Measurements from ENCODE around the gene ASB15. TPM values are rescaled to one million over a fixed set of nuclear protein-coding genes. Genes with fewer than 3 reads are reported as not detected.

ASB15 gene
- total RNA-seq, 1 donor: under 0.01 TPM

DNA sequence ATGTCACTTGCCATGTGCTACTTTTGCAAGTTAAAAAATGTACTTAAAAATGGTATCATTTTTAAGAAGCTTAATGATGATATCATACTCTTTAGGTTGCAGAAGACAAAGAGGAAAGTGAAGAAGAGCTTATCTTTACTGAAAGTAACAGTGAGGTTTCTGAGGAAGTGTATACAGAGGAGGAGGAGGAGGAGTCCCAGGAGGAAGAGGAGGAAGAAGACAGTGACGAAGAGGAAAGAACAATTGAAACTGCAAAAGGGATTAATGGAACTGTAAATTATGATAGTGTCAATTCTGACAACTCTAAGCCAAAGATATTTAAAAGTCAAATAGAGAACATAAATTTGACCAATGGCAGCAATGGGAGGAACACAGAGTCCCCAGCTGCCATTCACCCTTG is 60.1 kb downstream of the ASB15 start:
- DNase-seq (ENCODE audit: low read depth in 2 of 3, low spot score in 2 of 3): no peak

DNA sequence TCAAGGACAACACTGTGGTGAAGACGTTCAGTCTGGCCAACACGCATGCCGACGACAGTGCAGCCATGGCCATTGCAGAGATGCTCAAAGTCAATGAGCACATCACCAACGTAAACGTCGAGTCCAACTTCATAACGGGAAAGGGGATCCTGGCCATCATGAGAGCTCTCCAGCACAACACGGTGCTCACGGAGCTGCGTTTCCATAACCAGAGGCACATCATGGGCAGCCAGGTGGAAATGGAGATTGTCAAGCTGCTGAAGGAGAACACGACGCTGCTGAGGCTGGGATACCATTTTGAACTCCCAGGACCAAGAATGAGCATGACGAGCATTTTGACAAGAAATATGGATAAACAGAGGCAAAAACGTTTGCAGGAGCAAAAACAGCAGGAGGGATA is 60.7 kb downstream of the ASB15 start:
- no peak for DNase-seq (ENCODE audit: low read depth in 2 of 3, low spot score in 2 of 3)

DNA sequence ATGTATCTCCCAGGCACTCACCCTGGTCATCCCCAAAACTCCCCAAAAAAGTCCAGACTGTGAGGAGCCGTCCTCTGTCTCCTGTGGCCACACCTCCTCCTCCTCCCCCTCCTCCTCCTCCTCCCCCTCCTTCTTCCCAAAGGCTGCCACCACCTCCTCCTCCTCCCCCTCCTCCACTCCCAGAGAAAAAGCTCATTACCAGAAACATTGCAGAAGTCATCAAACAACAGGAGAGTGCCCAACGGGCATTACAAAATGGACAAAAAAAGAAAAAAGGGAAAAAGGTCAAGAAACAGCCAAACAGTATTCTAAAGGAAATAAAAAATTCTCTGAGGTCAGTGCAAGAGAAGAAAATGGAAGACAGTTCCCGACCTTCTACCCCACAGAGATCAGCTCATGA is 61.1 kb downstream of the ASB15 start:
- no peak for DNase-seq (ENCODE audit: low read depth in 2 of 3, low spot score in 2 of 3)

DNA sequence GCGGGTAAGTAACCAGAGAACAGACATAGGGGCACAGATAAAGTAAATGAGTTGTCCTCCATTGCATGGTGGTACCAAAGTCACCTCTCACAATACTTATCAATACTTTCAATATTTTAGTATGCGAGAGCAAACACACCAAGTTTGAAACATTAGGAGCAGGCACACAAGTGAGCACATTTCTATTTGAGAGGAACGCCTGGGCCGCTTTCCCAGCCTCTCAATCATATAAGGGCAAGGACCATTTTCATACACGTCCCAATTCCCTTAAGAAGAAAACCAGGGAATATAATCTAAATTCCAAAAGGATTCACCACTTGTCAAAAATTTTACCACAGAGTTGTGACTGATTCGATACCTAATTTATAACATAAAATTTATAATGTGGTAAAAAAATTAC is 61.6 kb downstream of the ASB15 start:
- no peak for DNase-seq (ENCODE audit: low read depth in 2 of 3, low spot score in 2 of 3)

DNA sequence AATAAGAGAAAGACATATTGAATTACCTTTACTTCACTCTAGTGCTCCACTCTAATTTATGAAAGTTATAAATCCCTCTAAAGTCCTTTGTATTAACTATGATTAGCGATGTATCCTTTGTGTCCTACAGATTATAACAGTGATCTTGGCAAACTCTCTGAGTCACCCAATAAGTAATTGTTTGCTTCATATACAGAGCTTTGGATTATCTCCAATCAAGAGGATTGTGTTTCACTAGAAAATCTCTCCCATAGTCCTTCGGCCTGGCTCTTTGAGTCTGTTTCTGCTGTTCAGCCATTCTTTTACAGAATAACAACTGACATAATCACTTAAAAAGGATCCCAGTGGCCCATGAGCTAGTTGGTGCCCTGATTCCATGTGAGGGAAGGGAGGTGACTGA is 63.5 kb downstream of the ASB15 start:
- no peak for DNase-seq (ENCODE audit: low read depth in 2 of 3, low spot score in 2 of 3)

DNA sequence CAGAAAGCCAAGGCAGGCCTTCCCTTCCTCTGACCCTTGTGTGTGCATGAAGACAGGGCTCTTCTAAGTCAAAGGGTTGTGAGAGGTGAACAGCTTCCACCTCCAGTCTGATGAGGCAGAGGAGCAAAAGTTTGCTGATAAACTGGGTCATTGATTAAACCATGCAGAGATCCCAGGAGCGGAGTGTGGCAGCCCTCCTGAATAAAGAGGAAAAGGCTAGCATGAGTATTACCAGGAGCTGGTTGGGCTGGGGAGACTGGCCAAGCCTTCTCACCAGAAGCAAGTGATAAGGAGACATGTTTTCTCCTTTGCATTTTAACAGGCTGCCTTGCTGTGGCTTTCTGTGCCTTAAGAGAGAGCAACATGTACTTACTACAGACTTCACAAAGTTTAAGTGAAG is 64.3 kb downstream of the ASB15 start:
- no peak for DNase-seq (ENCODE audit: low read depth in 2 of 3, low spot score in 2 of 3)

DNA sequence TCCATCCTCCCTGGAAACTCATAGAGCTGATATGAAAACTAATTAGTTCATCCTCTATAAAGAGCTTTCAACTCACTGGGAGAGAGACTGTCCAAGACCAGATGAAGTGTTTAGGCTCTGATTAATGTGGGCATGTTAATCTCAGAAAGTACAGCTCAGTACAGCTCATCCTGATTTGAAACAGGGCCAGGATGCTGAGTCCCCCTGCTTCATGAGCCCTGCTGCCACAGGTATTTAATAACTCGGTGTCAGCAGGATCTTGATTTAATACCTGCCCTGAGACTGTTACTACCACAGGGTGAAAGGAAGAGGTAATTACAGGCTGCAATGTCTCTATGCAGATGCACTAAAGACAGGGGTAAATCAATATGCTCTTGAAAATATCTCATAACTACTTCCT is 64.9 kb downstream of the ASB15 start:
- no peak for DNase-seq (ENCODE audit: low read depth in 2 of 3, low spot score in 2 of 3)

DNA sequence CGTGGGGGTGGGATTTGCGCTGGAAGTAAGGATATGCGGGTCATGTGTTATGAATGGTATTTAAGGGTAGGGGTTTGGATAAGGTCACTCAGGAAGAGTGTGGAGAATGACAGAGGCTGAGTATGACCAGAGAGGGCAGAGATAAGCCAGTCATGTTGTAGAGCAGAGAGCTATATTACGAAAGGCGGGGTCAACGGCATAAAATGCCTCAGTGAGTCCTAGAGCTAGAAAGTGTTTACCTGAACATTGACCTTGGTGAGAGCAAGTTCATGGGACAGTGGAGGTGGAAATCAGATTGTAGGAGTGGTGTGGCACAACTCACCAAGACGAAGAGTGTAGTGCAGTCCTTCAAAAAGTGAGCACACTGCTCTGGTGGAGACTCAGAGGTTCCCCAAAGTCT is 67.9 kb downstream of the ASB15 start:
- no peak for DNase-seq (ENCODE audit: low read depth in 2 of 3, low spot score in 2 of 3)

DNA sequence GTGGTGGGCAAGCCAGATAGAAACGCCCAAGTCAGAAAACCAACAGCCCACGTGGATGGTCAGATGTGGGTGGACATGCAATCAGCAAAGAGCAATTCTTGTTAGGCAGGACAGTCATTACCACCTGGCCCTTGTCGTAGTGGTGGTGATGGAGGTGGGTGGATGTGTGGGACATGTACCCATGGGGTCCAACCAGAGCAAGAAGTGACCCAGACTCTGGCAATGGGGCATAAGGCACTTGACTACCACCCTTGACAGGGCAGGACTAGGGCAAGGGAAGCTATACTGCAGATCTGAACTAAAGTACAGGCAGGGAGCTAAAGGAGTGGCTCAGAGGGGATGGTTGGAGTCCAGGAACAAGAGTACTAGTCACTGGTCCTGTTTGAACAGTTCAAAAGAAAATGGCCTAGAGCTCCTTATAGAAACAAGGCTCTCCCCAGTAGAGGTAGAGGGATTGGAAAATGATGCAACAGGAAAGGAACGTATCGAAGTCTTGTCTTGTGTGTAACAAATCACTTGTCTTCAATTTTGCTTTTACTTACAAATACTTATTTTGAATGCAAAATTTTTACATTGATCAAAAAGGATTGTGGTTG is 71.6 kb downstream of the ASB15 start:
- DNase-seq (ENCODE audit: low read depth in 2 of 3, low spot score in 2 of 3): no peak

DNA sequence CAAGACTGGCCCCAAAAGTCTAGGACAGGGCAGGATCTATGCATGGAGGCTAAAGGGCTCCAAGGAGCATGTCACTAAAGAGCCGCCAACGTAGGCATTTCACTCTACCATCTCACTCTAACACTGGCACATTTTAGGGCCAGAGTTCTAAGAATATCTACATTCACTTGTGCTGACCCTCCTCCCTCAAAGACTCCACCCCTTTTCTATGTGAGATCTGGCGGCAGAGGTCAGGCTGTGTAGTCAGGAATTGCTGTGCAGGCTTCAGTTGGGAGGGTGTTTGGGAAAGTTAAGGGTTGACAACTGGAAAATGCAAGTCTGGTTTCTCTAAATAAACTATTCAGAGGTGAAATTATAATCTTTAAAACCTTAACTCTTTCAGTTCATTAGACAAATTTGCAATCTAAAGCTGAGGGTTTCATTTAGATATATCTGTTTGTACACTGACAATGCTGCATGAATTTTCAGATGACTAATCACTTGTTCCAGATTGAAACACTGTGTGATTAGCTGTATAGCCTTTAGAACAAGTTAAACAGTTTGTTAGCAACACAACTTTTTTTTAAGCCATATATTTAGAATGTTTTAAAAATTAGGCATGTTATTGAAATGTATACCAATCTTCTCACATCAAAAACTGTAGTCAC is 72.3 kb downstream of the ASB15 start:
- DNase-seq (ENCODE audit: low read depth in 2 of 3, low spot score in 2 of 3): no peak

DNA sequence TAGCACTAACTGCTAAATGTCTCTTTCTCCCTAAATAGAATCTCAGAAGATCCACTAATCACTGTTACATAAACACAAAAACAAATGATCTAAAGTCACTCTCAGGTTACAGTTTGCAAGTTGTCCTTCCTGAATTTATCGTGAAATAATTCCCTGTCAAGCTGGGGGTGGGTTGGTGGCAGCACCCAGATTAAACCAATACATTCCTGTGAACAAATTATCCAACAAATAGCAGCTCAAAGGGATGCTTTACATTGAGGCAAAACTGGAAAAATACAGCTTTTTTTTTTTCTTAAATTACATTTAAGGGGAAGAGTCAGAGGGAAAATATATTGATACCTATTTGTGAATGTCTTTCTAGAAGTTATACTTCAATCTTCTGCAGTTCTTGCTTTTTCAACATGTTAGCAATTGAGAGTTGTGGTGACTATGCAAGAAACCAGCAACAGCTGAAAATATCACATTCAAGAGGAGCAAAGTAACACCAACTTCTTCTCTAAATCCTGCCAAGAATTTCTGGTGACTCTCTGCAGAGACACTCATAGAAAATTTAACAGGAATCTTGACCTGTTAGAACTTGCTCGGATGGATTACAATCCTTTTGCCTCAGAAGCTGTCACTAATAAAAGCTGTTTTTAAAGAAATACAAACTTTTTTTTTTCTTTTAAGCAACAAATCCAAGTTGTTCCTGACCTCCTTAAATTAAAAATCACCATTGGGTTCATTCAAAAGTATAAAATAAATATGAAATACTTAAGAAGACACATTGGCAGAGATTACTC is 73.0 kb downstream of the ASB15 start:
- no peak for DNase-seq (ENCODE audit: low read depth in 2 of 3, low spot score in 2 of 3)

DNA sequence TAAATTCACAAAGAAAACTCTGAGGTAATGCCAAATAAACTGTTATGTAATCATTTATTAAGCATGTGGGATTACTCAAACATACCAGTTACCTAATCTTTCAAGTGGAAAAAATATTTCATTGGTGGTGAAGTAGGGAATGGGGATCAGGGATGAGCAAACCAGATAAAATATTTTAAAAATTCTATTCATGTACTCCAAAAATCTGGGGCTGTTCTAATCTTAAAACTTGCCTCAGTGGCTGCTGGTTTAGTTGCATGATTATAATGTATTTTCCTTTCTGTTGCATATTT is 73.5 kb downstream of the ASB15 start:
- no peak for DNase-seq (ENCODE audit: low read depth in 2 of 3, low spot score in 2 of 3)

DNA sequence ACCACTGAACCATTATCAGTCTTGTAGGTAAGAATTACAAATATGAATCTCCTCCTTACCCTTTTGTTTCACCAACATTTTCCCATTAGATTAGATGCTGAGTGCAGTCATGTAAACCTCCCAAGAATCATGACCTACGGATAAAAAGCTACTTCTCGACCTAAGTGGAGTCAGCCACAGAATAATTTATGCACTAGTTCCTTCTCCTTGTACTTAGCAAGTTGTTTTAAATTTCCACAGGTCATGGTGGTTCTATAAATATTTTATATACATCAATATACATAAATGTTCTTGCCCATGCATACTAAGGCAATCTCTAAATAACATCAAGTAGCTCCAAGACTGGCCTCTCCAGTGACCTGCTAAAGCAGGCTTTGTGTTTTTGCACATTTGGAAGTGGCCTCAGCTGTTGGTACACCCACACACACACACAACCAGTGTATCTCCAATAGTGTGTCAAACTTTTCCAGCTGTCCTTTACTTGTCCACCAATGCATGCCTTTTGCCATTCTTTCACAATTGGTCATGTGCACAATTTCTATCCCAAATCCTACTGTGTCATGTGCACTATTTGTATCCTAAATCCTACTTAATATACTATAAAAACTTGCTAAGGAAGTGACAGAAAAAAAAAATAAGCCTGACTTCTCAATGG is 75.6 kb downstream of the ASB15 start:
- DNase-seq (ENCODE audit: low read depth in 2 of 3, low spot score in 2 of 3): no peak

DNA sequence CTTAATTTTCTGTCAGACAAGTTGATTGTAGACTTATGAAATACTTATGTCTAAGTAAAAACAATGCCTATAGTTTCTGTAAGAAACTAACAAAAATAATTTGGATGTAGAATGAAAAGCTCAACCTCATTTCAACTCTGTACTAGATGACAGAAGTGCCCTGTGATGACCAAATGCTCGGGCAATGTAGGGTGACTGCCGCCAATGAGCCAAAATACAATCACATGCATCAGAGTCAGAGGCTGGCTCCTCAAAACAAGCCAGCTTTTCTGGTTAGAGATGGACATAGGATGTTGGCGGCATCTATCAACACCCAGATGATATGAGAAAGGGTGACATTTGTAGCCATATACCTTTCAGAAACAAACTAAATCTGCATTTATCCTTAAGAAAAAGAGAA is 78.0 kb downstream of the ASB15 start:
- DNase-seq (ENCODE audit: low read depth in 2 of 3, low spot score in 2 of 3): no peak

DNA sequence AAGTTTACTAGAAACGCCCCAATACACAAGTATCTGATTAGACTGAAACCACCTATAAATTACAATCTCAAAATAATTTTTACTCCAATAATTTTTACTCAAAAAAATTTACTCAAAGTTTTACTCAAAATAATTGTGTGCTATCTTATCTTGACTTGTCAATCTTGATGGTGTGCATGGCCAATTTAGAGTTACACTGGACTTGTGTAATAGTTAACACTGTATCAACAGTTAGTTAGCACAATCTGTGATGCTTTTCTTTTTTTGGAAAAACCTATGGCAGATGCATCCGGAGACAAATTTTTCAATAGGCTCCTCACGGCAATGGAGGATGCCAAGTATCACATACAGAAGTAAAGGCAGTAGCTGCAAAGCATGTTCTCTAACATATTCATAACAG is 79.0 kb downstream of the ASB15 start:
- no peak for DNase-seq (ENCODE audit: low read depth in 2 of 3, low spot score in 2 of 3)

DNA sequence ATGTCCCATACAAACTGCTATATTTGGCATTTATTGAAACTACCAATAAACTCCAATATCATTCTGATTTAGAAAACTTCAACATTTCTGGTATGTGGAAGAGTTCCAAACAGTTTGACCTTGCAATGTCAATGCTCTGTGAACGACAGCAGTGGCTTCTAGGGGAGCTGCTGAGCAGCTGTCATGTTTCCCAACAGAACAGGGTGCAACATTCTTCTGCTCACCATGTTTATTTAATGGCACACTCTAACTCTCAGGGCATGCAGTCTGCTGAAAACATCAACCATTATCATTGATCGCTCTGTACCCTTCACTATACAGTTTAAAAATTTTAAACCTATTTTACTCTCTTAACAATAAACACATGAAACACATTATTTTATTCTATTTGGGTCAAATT is 79.9 kb downstream of the ASB15 start:
- no peak for DNase-seq (ENCODE audit: low read depth in 2 of 3, low spot score in 2 of 3)

DNA sequence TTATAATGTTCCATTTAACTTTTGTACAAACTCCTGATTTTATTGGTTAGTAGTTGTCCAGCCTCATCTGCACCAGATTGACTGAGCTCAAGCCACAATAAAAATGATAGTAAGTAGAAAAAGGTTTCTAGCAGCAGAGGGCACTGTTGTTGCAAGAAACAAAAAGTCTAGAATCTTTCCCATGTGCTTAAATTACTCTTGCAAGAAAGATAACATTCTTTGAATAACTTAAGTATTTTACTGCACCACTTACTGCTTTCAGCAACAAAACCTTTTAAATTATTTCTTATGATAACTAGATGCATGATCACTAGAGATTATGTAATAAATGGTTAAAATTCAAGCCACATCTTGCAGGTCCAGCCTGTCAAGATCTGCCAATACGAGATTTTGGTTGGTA is 81.1 kb downstream of the ASB15 start:
- DNase-seq (ENCODE audit: low read depth in 2 of 3, low spot score in 2 of 3): peak in 2 of 3 donors; percentile 41 to 76

DNA sequence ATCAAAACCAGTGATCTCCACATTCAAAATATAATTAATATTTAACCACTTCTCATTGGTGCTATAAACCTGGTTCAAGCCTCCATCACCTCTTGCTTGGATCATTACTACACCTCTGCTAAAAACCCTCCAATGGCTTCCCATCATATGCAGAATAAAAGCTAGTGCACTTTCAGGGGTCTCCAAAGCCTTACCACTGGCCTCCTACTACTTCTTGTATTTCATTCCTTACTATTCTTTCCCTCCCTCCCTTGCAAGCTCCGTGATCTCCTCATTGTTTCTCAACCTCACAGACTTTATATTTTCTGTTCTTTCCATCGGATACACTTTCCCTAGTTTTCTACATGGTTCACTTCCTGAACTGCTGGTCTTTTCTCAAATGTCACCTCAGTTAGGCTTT is 85.5 kb downstream of the ASB15 start:
- DNase-seq (ENCODE audit: low read depth in 2 of 3, low spot score in 2 of 3): no peak

DNA sequence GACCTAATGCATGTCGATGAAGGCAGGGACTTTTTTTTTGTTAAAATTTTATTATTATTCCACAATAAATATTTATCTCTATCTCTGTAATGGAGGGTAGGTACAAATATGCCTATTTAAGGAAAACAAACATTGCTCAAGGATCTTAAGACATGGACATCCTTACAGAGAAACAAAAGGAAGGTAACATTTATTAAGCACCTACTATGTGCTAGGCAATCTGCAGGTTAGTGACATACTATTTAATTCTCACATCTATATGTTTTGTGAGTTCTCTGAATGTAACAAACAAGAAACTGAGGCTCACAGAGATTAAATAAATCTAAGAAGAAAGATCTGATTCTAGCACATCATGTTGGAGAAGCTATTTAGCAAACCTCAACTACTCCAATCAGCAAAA is 86.1 kb downstream of the ASB15 start:
- DNase-seq (ENCODE audit: low read depth in 2 of 3, low spot score in 2 of 3): no peak
